Astrocyte (in vitro differentiated cells and primary cell): Measurements from ENCODE around the gene TMEM87B. TPM values are rescaled to one million over a fixed set of nuclear protein-coding genes. Genes with fewer than 3 reads are reported as not detected.
A peak's percentile ranks its signal among the peaks of the same experiment; 100 is the strongest.

Experiments
- DNase-seq: peaks from one replicate; pipeline ENCODE4 v3.0.0-alpha.2; 2010; ENCODE audit warnings: low read depth
- FAIRE-seq: peaks from 2 replicates; lab custom pipeline; 2011; peaks lifted over from hg19 to GRCh38; lab: Jason Lieb, UNC
- H2AFZ ChIP-seq: 2 replicates; pipeline ENCODE4 v1.6.0; 2012; ENCODE audit warnings: low read depth, low read length, inconsistent platforms
- H3K27ac ChIP-seq: 2 replicates; pipeline ENCODE4 v1.5.1; 2011; ENCODE audit warnings: low read depth, low read length, inconsistent platforms
- H3K27me3 ChIP-seq: 2 replicates; pipeline ENCODE4 v1.6.0; 2011; ENCODE audit warnings: low read length, inconsistent platforms; ENCODE audit not compliant: insufficient read depth
- H3K36me3 ChIP-seq: 2 replicates; pipeline ENCODE4 v1.5.1; 2011; ENCODE audit warnings: low read length, inconsistent platforms; ENCODE audit not compliant: insufficient read depth
- H3K4me1 ChIP-seq: 2 replicates; pipeline ENCODE4 v1.5.1; 2011; ENCODE audit warnings: low read length, inconsistent platforms; ENCODE audit not compliant: insufficient read depth
- H3K4me2 ChIP-seq: 2 replicates; pipeline ENCODE4 v1.6.0; 2012; ENCODE audit warnings: low read length, inconsistent platforms
- H3K4me3 ChIP-seq: 2 replicates; pipeline ENCODE4 v1.5.1; 2011; ENCODE audit warnings: low read depth, mild to moderate bottlenecking, low read length, inconsistent platforms; ENCODE audit not compliant: insufficient read depth
- H3K79me2 ChIP-seq: 2 replicates; pipeline ENCODE4 v1.6.0; 2012; ENCODE audit warnings: mild to moderate bottlenecking, low read length, inconsistent platforms; ENCODE audit not compliant: insufficient read depth
- H3K9ac ChIP-seq: 2 replicates; pipeline ENCODE4 v1.6.0; 2012; ENCODE audit warnings: mild to moderate bottlenecking, low read length, inconsistent platforms
- H3K9me3 ChIP-seq: 2 replicates; pipeline ENCODE4 v1.5.1; 2012; ENCODE audit warnings: low read depth, mild to moderate bottlenecking, low read length, inconsistent platforms; ENCODE audit not compliant: insufficient read depth
- H4K20me1 ChIP-seq: 2 replicates; pipeline ENCODE4 v1.6.0; 2012; ENCODE audit warnings: low read length, inconsistent platforms; ENCODE audit not compliant: insufficient read depth
- H3K27ac Mint-ChIP-seq: one replicate; pipeline ENCODE4 v1.8.0; 2021; ENCODE audit warnings: mild to moderate bottlenecking, mixed read lengths; ENCODE audit not compliant: unreplicated experiment
- H3K27me3 Mint-ChIP-seq: one replicate; pipeline ENCODE4 v1.8.0; 2021; ENCODE audit warnings: low read depth, mixed read lengths; ENCODE audit not compliant: unreplicated experiment
- H3K36me3 Mint-ChIP-seq: one replicate; pipeline ENCODE4 v1.8.0; 2021; ENCODE audit warnings: low read depth, mixed read lengths; ENCODE audit not compliant: unreplicated experiment
- H3K4me1 Mint-ChIP-seq: one replicate; pipeline ENCODE4 v1.8.0; 2021; ENCODE audit warnings: low read depth, mixed read lengths; ENCODE audit not compliant: unreplicated experiment
- H3K4me3 Mint-ChIP-seq: one replicate; pipeline ENCODE4 v1.8.0; 2021; ENCODE audit warnings: mild to moderate bottlenecking, moderate library complexity, mixed read lengths; ENCODE audit not compliant: unreplicated experiment
- H3K9me3 Mint-ChIP-seq: one replicate; pipeline ENCODE4 v1.8.0; 2021; ENCODE audit warnings: mild to moderate bottlenecking, mixed read lengths; ENCODE audit not compliant: unreplicated experiment
- EZH2 ChIP-seq: IDR thresholded peaks from 2 replicates; pipeline ENCODE4 v1.6.1; 2012; ENCODE audit warnings: mild to moderate bottlenecking, low read length, inconsistent platforms; ENCODE audit not compliant: insufficient read depth
- total RNA-seq: library from RNA; stranded (reverse); gene quantifications from 2 replicates; pipeline ENCODE4 v1.2.1, GENCODE V29; 2021
- TF ChIP-seq, protein P1 (sequence below): IDR thresholded peaks from 2 replicates; pipeline ENCODE4 v1.5.1; 2011; ENCODE audit warnings: low read depth, mild to moderate bottlenecking, inconsistent platforms, low read length, moderate library complexity; ENCODE audit not compliant: insufficient read depth

TMEM87B gene
- total RNA-seq, 1 donor from 2014 or later: 27.2 TPM

DNA sequence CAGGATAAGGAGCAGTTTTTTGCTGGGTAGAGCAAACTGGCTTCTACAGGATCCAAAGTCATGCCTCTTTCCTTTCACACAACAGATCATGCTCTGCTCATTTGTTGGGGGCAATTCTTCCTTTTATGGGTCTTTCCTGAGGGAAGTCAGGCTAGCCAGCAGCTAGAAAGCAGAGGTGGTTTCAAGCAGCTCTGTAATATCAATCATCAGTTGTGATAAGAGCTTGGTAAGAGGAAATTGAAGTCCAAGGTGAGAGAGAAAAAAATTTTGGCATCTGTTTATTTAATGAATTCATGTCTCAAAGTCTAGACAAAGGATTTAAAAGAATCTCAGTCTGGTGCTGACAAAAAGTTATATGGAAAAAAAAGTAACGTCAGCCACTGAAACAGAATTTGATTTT lies 6.2 kb downstream of the TMEM87B start:
- H3K4me3 Mint-ChIP-seq: no peak overlapping the region
- Histone ChIP-seq H3K79me2 (peaks cover 54% of the 10 kb centered on the region), H3K36me3 (peaks cover 25% of the 10 kb centered on the region), H3K27ac (peak overlapping the region; percentile 52), H3K4me1 (peaks cover 14% of the 10 kb centered on the region), H2AFZ (no peak overlapping the region), H3K9me3 (no peaks in the 10 kb centered on the region), H3K4me2 (no peak overlapping the region), H3K9ac (no peak overlapping the region), H3K27me3 (no peaks in the 10 kb centered on the region), H3K4me3 (no peak overlapping the region), H4K20me1 (peaks cover 38% of the 10 kb centered on the region)
- no peaks in the 10 kb centered on the region for H3K27me3 Mint-ChIP-seq
- TF ChIP-seq, protein P1, sequence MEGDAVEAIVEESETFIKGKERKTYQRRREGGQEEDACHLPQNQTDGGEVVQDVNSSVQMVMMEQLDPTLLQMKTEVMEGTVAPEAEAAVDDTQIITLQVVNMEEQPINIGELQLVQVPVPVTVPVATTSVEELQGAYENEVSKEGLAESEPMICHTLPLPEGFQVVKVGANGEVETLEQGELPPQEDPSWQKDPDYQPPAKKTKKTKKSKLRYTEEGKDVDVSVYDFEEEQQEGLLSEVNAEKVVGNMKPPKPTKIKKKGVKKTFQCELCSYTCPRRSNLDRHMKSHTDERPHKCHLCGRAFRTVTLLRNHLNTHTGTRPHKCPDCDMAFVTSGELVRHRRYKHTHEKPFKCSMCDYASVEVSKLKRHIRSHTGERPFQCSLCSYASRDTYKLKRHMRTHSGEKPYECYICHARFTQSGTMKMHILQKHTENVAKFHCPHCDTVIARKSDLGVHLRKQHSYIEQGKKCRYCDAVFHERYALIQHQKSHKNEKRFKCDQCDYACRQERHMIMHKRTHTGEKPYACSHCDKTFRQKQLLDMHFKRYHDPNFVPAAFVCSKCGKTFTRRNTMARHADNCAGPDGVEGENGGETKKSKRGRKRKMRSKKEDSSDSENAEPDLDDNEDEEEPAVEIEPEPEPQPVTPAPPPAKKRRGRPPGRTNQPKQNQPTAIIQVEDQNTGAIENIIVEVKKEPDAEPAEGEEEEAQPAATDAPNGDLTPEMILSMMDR: no peak
- no peak for TF ChIP-seq EZH2
- peaks cover 2% of the 10 kb centered on the region for H3K9me3 Mint-ChIP-seq
- no peak overlapping the region for H3K27ac Mint-ChIP-seq
- peaks cover 21% of the 10 kb centered on the region for H3K36me3 Mint-ChIP-seq
- peaks cover 33% of the 10 kb centered on the region for H3K4me1 Mint-ChIP-seq
- FAIRE-seq (no peak), DNase-seq (peak; percentile 68)

DNA sequence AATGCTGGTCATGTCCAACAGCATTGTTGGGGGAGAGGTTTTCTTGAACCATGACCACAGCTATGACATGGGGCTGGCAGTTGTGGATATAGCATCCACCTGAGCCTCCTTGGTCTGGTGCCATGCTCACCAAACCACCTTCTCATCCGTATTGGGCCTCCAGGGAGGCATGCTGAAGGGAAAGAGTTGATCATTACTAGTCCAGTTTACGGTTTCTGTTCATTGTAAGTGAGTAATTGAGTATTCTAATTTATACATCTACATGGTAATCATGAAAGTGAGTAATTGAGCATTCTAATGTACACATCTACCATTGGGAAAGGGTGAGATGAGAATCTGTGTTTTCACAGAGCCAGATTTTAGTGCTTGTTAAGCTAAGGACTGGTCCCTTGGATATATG lies 6.8 kb downstream of the TMEM87B start:
- Histone ChIP-seq H2AFZ (no peak overlapping the region), H4K20me1 (peaks cover 33% of the 10 kb centered on the region), H3K4me3 (no peak overlapping the region), H3K9ac (no peak overlapping the region), H3K79me2 (peaks cover 51% of the 10 kb centered on the region), H3K4me1 (peaks cover 13% of the 10 kb centered on the region), H3K36me3 (peaks cover 26% of the 10 kb centered on the region), H3K4me2 (no peak overlapping the region), H3K27me3 (no peaks in the 10 kb centered on the region), H3K27ac (peak overlapping the region; percentile 52), H3K9me3 (no peaks in the 10 kb centered on the region)
- H3K36me3 Mint-ChIP-seq: peaks cover 21% of the 10 kb centered on the region
- FAIRE-seq (no peak), DNase-seq (no peak)
- no peak overlapping the region for H3K4me3 Mint-ChIP-seq
- H3K4me1 Mint-ChIP-seq: peaks cover 33% of the 10 kb centered on the region
- TF ChIP-seq EZH2: no peak
- TF ChIP-seq, protein P1: no peak
- peaks cover 2% of the 10 kb centered on the region for H3K9me3 Mint-ChIP-seq
- no peak overlapping the region for H3K27ac Mint-ChIP-seq
- no peaks in the 10 kb centered on the region for H3K27me3 Mint-ChIP-seq

DNA sequence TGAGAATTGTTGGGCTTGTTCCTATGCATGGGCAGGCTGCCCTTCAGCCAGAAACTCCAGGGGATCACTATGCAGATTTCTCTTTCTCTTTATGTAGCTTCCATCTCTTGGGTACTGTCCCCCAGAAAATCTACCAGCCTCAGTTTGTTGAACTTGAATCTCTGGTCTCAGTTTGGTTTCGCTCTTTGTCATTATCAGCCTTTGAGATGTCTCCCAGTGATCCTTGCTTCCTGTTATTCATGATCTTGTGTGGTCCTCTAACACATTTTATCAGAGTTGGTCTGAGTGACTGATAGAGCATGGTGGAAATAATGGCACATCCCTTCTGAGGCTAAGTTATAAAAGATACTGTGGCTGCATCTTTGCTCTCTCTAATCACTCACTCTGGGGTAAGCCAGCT lies 7.8 kb downstream of the TMEM87B start:
- H3K79me2 ChIP-seq: peaks cover 41% of the 10 kb centered on the region
- peaks cover 5% of the 10 kb centered on the region for H3K4me1 ChIP-seq
- FAIRE-seq: no peak
- H3K36me3 ChIP-seq: peaks cover 33% of the 10 kb centered on the region
- peaks cover 26% of the 10 kb centered on the region for H3K4me1 Mint-ChIP-seq
- peaks cover 21% of the 10 kb centered on the region for H3K36me3 Mint-ChIP-seq
- no peak overlapping the region for H2AFZ ChIP-seq
- TF ChIP-seq EZH2: no peak
- H3K27me3 Mint-ChIP-seq: no peaks in the 10 kb centered on the region
- H3K9me3 ChIP-seq: no peaks in the 10 kb centered on the region
- H3K4me2 ChIP-seq: no peak overlapping the region
- H3K4me3 ChIP-seq: no peak overlapping the region
- H3K27ac Mint-ChIP-seq: no peak overlapping the region
- H3K9ac ChIP-seq: no peak overlapping the region
- H3K9me3 Mint-ChIP-seq: peaks cover 2% of the 10 kb centered on the region
- peaks cover 24% of the 10 kb centered on the region for H4K20me1 ChIP-seq
- DNase-seq: no peak
- H3K27me3 ChIP-seq: no peaks in the 10 kb centered on the region
- no peak overlapping the region for H3K4me3 Mint-ChIP-seq
- no peak overlapping the region for H3K27ac ChIP-seq
